Loucy (cell line): ENCODE measurements around the gene IL17RE.

Experiments
- H2AFZ ChIP-seq: fragments of 200-600 bp; sonication (generic); 2 replicates; pipeline ENCODE4 v1.6.0; 2016; ENCODE audit warnings: antibody characterized with exemption, mild to moderate bottlenecking, low read length, moderate library complexity
- H3F3A ChIP-seq: fragments of 200-600 bp; 2 replicates; pipeline ENCODE4 v1.6.0; 2016; ENCODE audit warnings: antibody characterized with exemption, low read depth, mild to moderate bottlenecking
- H3K27me3 ChIP-seq: fragments of 200-600 bp; sonication (generic); 2 replicates; pipeline ENCODE4 v1.6.1; 2014; ENCODE audit warnings: low read length, mild to moderate bottlenecking; ENCODE audit not compliant: insufficient read depth, poor library complexity, severe bottlenecking
- H3K36me3 ChIP-seq: fragments of 200-600 bp; sonication (generic); 2 replicates; pipeline ENCODE4 v1.6.1; 2016; ENCODE audit warnings: low read length; ENCODE audit not compliant: insufficient read depth
- H3K4me1 ChIP-seq: fragments of 200-600 bp; sonication (generic); 2 replicates; pipeline ENCODE4 v1.5.1; 2014; ENCODE audit warnings: low read length, mild to moderate bottlenecking; ENCODE audit not compliant: insufficient read depth, poor library complexity, severe bottlenecking
- H3K4me2 ChIP-seq: fragments of 200-600 bp; sonication (generic); 2 replicates; pipeline ENCODE4 v1.6.0; 2014; ENCODE audit warnings: antibody characterized with exemption, low read length, low read depth, mild to moderate bottlenecking; ENCODE audit not compliant: poor library complexity, severe bottlenecking
- H3K4me3 ChIP-seq: fragments of 200-600 bp; sonication (generic); 2 replicates; pipeline ENCODE4 v1.5.1; 2014; ENCODE audit warnings: low read length, mild to moderate bottlenecking, mixed read lengths; ENCODE audit not compliant: poor library complexity, severe bottlenecking
- H3K79me2 ChIP-seq: fragments of 200-600 bp; sonication (generic); 2 replicates; pipeline ENCODE4 v1.6.1; 2014; ENCODE audit warnings: low read length; ENCODE audit not compliant: insufficient read depth
- H3K9ac ChIP-seq: fragments of 200-600 bp; sonication (generic); 2 replicates; pipeline ENCODE4 v1.6.0; 2014; ENCODE audit warnings: mild to moderate bottlenecking, low read depth, low read length, moderate library complexity; ENCODE audit not compliant: poor library complexity, severe bottlenecking
- H3K9me2 ChIP-seq: fragments of 200-600 bp; sonication (generic); replicated peaks from 2 replicates; pipeline ENCODE4 v1.6.1; 2016; ENCODE audit warnings: low read depth, low read length, mixed read lengths
- H3K9me3 ChIP-seq: fragments of 200-600 bp; sonication (generic); 2 replicates; pipeline ENCODE4 v1.6.1; 2014; ENCODE audit warnings: mild to moderate bottlenecking, antibody characterized with exemption, low read length, low read depth; ENCODE audit not compliant: insufficient read depth
- H4K20me1 ChIP-seq: fragments of 200-600 bp; sonication (generic); 2 replicates; pipeline ENCODE4 v1.6.0; 2014; ENCODE audit warnings: antibody characterized with exemption, low read length, mild to moderate bottlenecking; ENCODE audit not compliant: insufficient read depth, poor library complexity, severe bottlenecking
- CTCF ChIP-seq: fragments of 200-600 bp; sonication (generic); conservative IDR thresholded peaks from 2 replicates; pipeline ENCODE4 v1.5.1; 2014; ENCODE audit warnings: mild to moderate bottlenecking, antibody characterized with exemption, low read length
- EZH2phosphoT487 ChIP-seq: fragments of 200-600 bp; IDR thresholded peaks from 2 replicates; pipeline ENCODE4 v1.6.1; 2018; ENCODE audit warnings: antibody characterized with exemption, mild to moderate bottlenecking, moderate library complexity, borderline replicate concordance

Gene IL17RE

GRCh38 chr3:9911863-9912262 is 9.2 kb downstream of the IL17RE start:
- Histone ChIP-seq H3K36me3 (peaks cover 29% of the 10 kb centered on the region; the same call in 1 of the 2 replicates), H3K4me3 (no peak overlapping the region), H3K9ac (no peak overlapping the region), H3K9me2 (no peaks in the 10 kb centered on the region), H3K27me3 (no peaks in the 10 kb centered on the region), H3K9me3 (no peaks in the 10 kb centered on the region), H3F3A (no peaks in the 10 kb centered on the region), H2AFZ (no peak overlapping the region), H3K79me2 (no peaks in the 10 kb centered on the region), H3K4me2 (peak overlapping the region; percentile 3), H3K4me1 (peaks cover 11% of the 10 kb centered on the region), H4K20me1 (no peaks in the 10 kb centered on the region)
- no peak for TF ChIP-seq CTCF
- no peak for TF ChIP-seq EZH2phosphoT487

DNA sequence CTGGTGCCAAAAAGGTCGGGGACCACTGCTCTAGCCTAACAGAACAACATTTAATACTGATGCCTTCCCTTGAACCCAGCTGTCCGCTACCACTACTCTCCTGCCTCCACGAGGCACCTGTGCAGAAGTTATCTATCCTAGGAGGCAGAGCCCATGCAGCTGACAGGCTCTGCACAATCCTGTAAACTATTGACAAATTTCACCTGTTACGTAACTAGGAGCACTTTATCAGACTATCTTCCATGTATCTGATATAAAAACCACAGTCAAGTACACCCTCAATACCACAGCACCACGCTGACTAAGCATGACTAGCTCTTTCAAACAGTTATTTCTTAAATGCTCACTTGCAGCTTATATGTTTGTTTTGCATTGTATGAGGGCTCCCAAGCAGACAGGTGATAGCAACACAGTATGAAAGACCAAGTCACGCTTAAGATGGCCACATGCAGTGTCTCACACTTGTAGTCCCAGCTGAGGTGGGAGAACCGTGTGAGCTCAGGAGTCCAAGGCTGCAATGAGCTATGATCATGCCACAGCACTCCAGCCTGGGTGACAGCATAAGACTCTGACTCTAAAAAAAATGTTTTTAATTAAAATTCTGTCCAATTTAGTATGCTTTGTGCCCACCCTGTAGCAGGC is 9.8 kb downstream of the IL17RE start:
- Histone ChIP-seq H4K20me1 (no peaks in the 10 kb centered on the region), H3K79me2 (no peaks in the 10 kb centered on the region), H3K4me1 (peaks cover 11% of the 10 kb centered on the region), H3K9ac (no peak overlapping the region), H3K4me3 (no peak overlapping the region), H2AFZ (no peak overlapping the region), H3F3A (no peaks in the 10 kb centered on the region), H3K27me3 (no peaks in the 10 kb centered on the region), H3K9me3 (no peaks in the 10 kb centered on the region), H3K9me2 (no peaks in the 10 kb centered on the region), H3K36me3 (peaks cover 29% of the 10 kb centered on the region; the same call in 1 of the 2 replicates), H3K4me2 (peak overlapping the region; percentile 3)
- no peak for TF ChIP-seq EZH2phosphoT487

DNA sequence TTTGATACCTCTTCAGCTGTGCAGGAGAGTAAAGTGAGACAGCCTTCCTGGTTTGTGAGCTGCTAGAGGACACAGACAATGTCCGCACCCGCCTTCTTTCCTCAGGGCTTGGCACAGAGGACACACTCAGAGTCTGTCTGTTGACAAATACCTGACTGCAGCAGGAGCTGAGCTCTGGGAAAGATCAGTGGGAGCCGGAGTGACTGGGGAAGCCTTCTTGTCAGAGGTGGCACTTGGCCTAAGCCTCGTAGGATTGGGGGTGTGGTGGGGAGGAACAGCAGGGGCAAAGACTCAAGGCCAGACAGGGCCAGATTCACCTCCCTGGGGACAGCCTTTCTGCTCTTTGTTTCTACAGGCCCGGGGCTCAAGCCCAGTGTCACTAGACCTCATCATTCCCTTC is 11.0 kb downstream of the IL17RE start:
- Histone ChIP-seq H3K9me3 (no peaks in the 10 kb centered on the region), H3K36me3 (peaks cover 29% of the 10 kb centered on the region; the same call in 1 of the 2 replicates), H3K79me2 (no peaks in the 10 kb centered on the region), H3K9ac (no peak overlapping the region), H3F3A (no peaks in the 10 kb centered on the region), H2AFZ (no peak overlapping the region), H3K9me2 (no peaks in the 10 kb centered on the region), H3K4me2 (no peak overlapping the region), H4K20me1 (no peaks in the 10 kb centered on the region), H3K4me1 (peaks cover 11% of the 10 kb centered on the region), H3K27me3 (no peaks in the 10 kb centered on the region), H3K4me3 (no peak overlapping the region)
- no peak for TF ChIP-seq CTCF
- no peak for TF ChIP-seq EZH2phosphoT487

DNA sequence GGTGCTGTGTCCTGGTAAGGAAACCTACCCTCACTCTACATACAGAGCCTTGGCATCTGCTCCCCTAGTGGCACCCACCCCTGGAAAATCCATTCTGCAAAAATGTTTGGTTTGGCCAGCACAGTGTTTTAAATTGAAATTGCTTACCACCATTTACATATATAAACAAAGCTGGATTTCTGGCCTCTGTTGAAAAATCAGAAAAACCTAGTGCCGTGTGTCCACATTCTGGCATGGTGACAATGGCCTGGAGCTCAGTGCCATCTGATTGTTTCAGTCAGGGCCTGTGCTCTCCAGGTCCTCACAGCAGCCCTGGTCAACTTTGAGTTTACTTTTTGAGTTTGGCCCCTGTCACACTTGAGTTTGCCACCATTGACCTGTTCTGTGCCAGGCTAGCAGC is 11.4 kb downstream of the IL17RE start:
- Histone ChIP-seq H3K9me2 (no peaks in the 10 kb centered on the region), H3F3A (no peaks in the 10 kb centered on the region), H3K9ac (no peak overlapping the region), H3K4me3 (no peak overlapping the region), H3K9me3 (no peaks in the 10 kb centered on the region), H3K4me1 (peaks cover 11% of the 10 kb centered on the region), H3K36me3 (peaks cover 29% of the 10 kb centered on the region; the same call in 1 of the 2 replicates), H2AFZ (no peak overlapping the region), H4K20me1 (no peaks in the 10 kb centered on the region), H3K4me2 (no peak overlapping the region), H3K79me2 (no peaks in the 10 kb centered on the region), H3K27me3 (no peaks in the 10 kb centered on the region)
- TF ChIP-seq EZH2phosphoT487 (no peak), CTCF (no peak)
